IMR-90 (cell line): ENCODE measurements around the gene KDM2A. TPM values are rescaled to one million over a fixed set of nuclear protein-coding genes. Genes with fewer than 3 reads are reported as not detected.
A peak's percentile ranks its signal among the peaks of the same experiment; 100 is the strongest.

Experiments used
- ATAC-seq: fragments of 200-7000 bp; cut with Tn5 transposase; 2 replicates; pipeline ENCODE4 v1.9.1; 2020; ENCODE audit warnings: low read depth, mild to moderate bottlenecking, moderate library complexity
- BruUV-seq: library from RNA; stranded (reverse); fragments of 400-500 nt; replicated peaks from 2 replicates; lab custom pipeline; 2021; lab: Mats Ljungman, UMichigan
- CTCF ChIA-PET: fragments of 300-600 bp; formaldehyde crosslinking; extraction: SDS; loops from one replicate; lab custom pipeline; 2021; ENCODE audit warnings: antibody characterized with exemption; lab: Yijun Ruan, JAX
- POLR2A ChIA-PET: fragments of 300-600 bp; sonication (Branson Sonifier 250); formaldehyde crosslinking; loops from one replicate; lab custom pipeline; 2022; ENCODE audit warnings: antibody characterized with exemption; ENCODE audit not compliant: unreplicated experiment; lab: Charles Lee
- DNase-seq: peaks from one replicate; pipeline ENCODE4 v3.0.0; 2013
- H2AFZ ChIP-seq: replicated peaks from 2 replicates; pipeline ENCODE3; 2013; ENCODE audit warnings: low read length, mild to moderate bottlenecking; ENCODE audit not compliant: poor library complexity
- H2AK5ac ChIP-seq: 2 replicates; pipeline ENCODE4 v1.6.1; 2013; ENCODE audit warnings: low read depth, low read length, inconsistent platforms
- H2AK9ac ChIP-seq: replicated peaks from 2 replicates; pipeline ENCODE3; 2013; ENCODE audit warnings: mild to moderate bottlenecking, low read depth, low read length, moderate library complexity; ENCODE audit not compliant: poor library complexity
- H2BK120ac ChIP-seq: 2 replicates; pipeline ENCODE4 v1.6.1; 2013; ENCODE audit warnings: low read depth, low read length, inconsistent platforms
- H2BK15ac ChIP-seq: 3 replicates; pipeline ENCODE4 v1.6.1; 2013; ENCODE audit warnings: low read depth, low read length, inconsistent platforms
- H2BK20ac ChIP-seq: 2 replicates; pipeline ENCODE4 v1.6.1; 2013; ENCODE audit warnings: low read depth, mild to moderate bottlenecking, inconsistent platforms, low read length, moderate library complexity
- H2BK5ac ChIP-seq: 2 replicates; pipeline ENCODE4 v1.6.1; 2013; ENCODE audit warnings: mild to moderate bottlenecking, low read depth, low read length, inconsistent platforms; ENCODE audit not compliant: poor library complexity, severe bottlenecking
- H3K14ac ChIP-seq: replicated peaks from 2 replicates; pipeline ENCODE4 v1.6.1; 2013; ENCODE audit warnings: low read depth, low read length, inconsistent platforms
- H3K18ac ChIP-seq: 2 replicates; pipeline ENCODE4 v1.6.1; 2013; ENCODE audit warnings: low read depth, low read length, control low read depth
- H3K23ac ChIP-seq: 2 replicates; pipeline ENCODE4 v1.6.1; 2013; ENCODE audit warnings: low read depth, low read length, inconsistent platforms
- H3K27ac ChIP-seq: 2 replicates; pipeline ENCODE4 v1.5.1; 2013; ENCODE audit warnings: mild to moderate bottlenecking, control low read depth, low read length; ENCODE audit not compliant: insufficient read depth
- H3K27me3 ChIP-seq: 2 replicates; pipeline ENCODE4 v1.6.1; 2013; ENCODE audit warnings: low read length; ENCODE audit not compliant: control insufficient read depth, insufficient read depth
- H3K36me3 ChIP-seq: 2 replicates; pipeline ENCODE4 v1.6.1; 2013; ENCODE audit warnings: low read length, mixed read lengths; ENCODE audit not compliant: control insufficient read depth, insufficient read depth
- H3K4ac ChIP-seq: 2 replicates; pipeline ENCODE4 v1.6.1; 2013; ENCODE audit warnings: low read depth, low read length, inconsistent platforms
- H3K4me1 ChIP-seq: 2 replicates; pipeline ENCODE4 v1.6.1; 2013; ENCODE audit warnings: low read length, mixed read lengths; ENCODE audit not compliant: control insufficient read depth, insufficient read depth
- H3K4me2 ChIP-seq: 2 replicates; pipeline ENCODE4 v1.6.1; 2013; ENCODE audit warnings: low read depth, mild to moderate bottlenecking, control low read depth, low read length, moderate library complexity
- H3K4me3 ChIP-seq: 2 replicates; pipeline ENCODE4 v1.5.1; 2013; ENCODE audit warnings: low read depth, mild to moderate bottlenecking, control low read depth, low read length, moderate library complexity; ENCODE audit not compliant: insufficient read depth
- H3K56ac ChIP-seq: 2 replicates; pipeline ENCODE4 v1.6.1; 2013; ENCODE audit warnings: low read length, inconsistent platforms; ENCODE audit not compliant: insufficient read depth; ENCODE audit errors: extremely low read depth
- H3K79me1 ChIP-seq, 2 experiments: 2 replicates each; pipeline ENCODE4 v1.6.1; 2013; ENCODE audit warnings: low read length in 2 of 2, inconsistent platforms in 1 of 2, low read depth in 1 of 2
- H3K9ac ChIP-seq: 2 replicates; pipeline ENCODE4 v1.6.1; 2013; ENCODE audit warnings: low read depth, low read length, control low read depth
- H3K9me1 ChIP-seq: 2 replicates; pipeline ENCODE4 v1.6.1; 2013; ENCODE audit warnings: low read length, inconsistent platforms; ENCODE audit not compliant: insufficient read depth
- H3K9me3 ChIP-seq: 2 replicates; pipeline ENCODE4 v1.6.1; 2013; ENCODE audit warnings: low read length; ENCODE audit not compliant: control insufficient read depth, insufficient read depth
- H4K20me1 ChIP-seq: 2 replicates; pipeline ENCODE4 v1.6.1; 2013; ENCODE audit warnings: low read length, inconsistent platforms; ENCODE audit not compliant: insufficient read depth
- H4K5ac ChIP-seq: 2 replicates; pipeline ENCODE4 v1.6.1; 2013; ENCODE audit warnings: mild to moderate bottlenecking, low read depth, low read length, control low read depth
- H4K8ac ChIP-seq, 2 experiments: 2 replicates each; pipeline ENCODE4 v1.6.1; 2013; ENCODE audit warnings: low read depth in 2 of 2, low read length in 2 of 2, control low read depth in 1 of 2, inconsistent platforms in 1 of 2
- H4K91ac ChIP-seq: 2 replicates; pipeline ENCODE4 v1.6.1; 2013; ENCODE audit warnings: low read depth, low read length, inconsistent platforms; ENCODE audit not compliant: insufficient read depth
- BHLHE40 ChIP-seq: fragments of 150-350 bp; IDR thresholded peaks from 2 replicates; pipeline ENCODE4 v1.6.1; 2016; ENCODE audit warnings: mild to moderate bottlenecking, low read depth, low read length
- CTCF ChIP-seq: conservative IDR thresholded peaks from 2 replicates; pipeline ENCODE4 v1.5.1; 2012; ENCODE audit warnings: mild to moderate bottlenecking, low read depth, low read length, improper control_type of control experiment
- FOS ChIP-seq: fragments of 150-350 bp; IDR thresholded peaks from 2 replicates; pipeline ENCODE4 v1.6.1; 2016; ENCODE audit warnings: low read depth, low read length
- MAZ ChIP-seq: IDR thresholded peaks from 2 replicates; pipeline ENCODE4 v1.6.1; 2012; ENCODE audit warnings: low read depth, mild to moderate bottlenecking, low read length, improper control_type of control experiment, moderate library complexity, borderline replicate concordance
- MXI1 ChIP-seq: IDR thresholded peaks from 2 replicates; pipeline ENCODE4 v1.6.1; 2012; ENCODE audit warnings: low read depth, mild to moderate bottlenecking, low read length, moderate library complexity, borderline replicate concordance
- WGBS, 2 experiments: methylation state at CpG; one replicate each; pipeline versions ENCODE4 v1.1.5 to v1.1.7; 2013; ENCODE audit warnings: missing lambda C conversion rate in 2 of 2; ENCODE audit not compliant: insufficient read length in 1 of 2; ENCODE audit errors: extremely low coverage in 2 of 2; 5-methylcytosine and 5-hydroxymethylcytosine counted together
- dilution Hi-C: fragments of 300-500 bp; cut with HindIII; formaldehyde crosslinking; loops from one replicate; pipeline ENCODE4 v1.14.3; 2018; ENCODE audit warnings: low sequenced_read_pairs; ENCODE audit not compliant: unreplicated experiment
- in situ Hi-C: fragments of 300-500 bp; cut with MboI; formaldehyde crosslinking; loops from 3 replicates; pipeline ENCODE4 v1.14.3; 2019; ENCODE audit warnings: low sequenced_read_pairs, inconsistent platforms, mixed read lengths
- intact Hi-C: fragments of 100-400 bp; cut with micrococcal nuclease; formaldehyde crosslinking; loops from 2 replicates; pipeline ENCODE4 v1.10.0; 2022
- polyA plus RNA-seq, 3 experiments: library from polyadenylated mRNA; depleted of rRNA; stranded (reverse); fragments of >200 nt; gene quantifications; 2 replicates each; pipeline ENCODE4 v1.2.3, GENCODE V29; 2012; ENCODE audit warnings: low replicate concordance in 1 of 3
- total RNA-seq: library from RNA; depleted of rRNA; stranded (reverse); fragments of >200 nt; gene quantifications from 2 replicates; pipeline ENCODE4 v1.2.3, GENCODE V29; 2012

KDM2A gene
- total and polyA plus RNA-seq, 2 of the 4 experiments (the other 2 are of a cell fraction) = 26.7 to 42.6 TPM

GRCh38 chr11:67256477-67257135 lies 137.5 kb downstream of the KDM2A start:
- dilution Hi-C loops = no loop called here
- peaks cover 49% of the 10 kb centered on the region for H3K36me3 ChIP-seq

More at GRCh38 chr11:67256477-67257135, 137.5 kb downstream of the KDM2A start:
- no peak overlapping the region for H2BK120ac ChIP-seq
- peaks cover 18 to 21% of the 10 kb centered on the region in 2 experiments; a peak in 3 of 4 replicates for H3K79me1 ChIP-seq
- no peak overlapping the region for H2AK9ac ChIP-seq
- H2BK20ac ChIP-seq = no peak overlapping the region
- H3K56ac ChIP-seq = no peak overlapping the region
- H2AFZ ChIP-seq = no peak overlapping the region
- no peak overlapping the region for H3K4ac ChIP-seq
- H2BK5ac ChIP-seq = no peak overlapping the region
- in situ Hi-C loops (no loop called here), intact Hi-C loops (no loop called here)
- no peaks in the 10 kb centered on the region for H3K9me3 ChIP-seq
- ATAC-seq (no peak), DNase-seq (no peak)
- no peak overlapping the region for H4K8ac ChIP-seq
- POLR2A ChIA-PET = no interaction called here
- no peak overlapping the region for H3K14ac ChIP-seq
- no peak overlapping the region for H4K91ac ChIP-seq
- H3K27ac ChIP-seq = no peak overlapping the region
- BruUV-seq = TSS peak; percentile 56
- H3K23ac ChIP-seq = no peak overlapping the region
- H4K20me1 ChIP-seq = no peaks in the 10 kb centered on the region; the same call in 1 of the 2 replicates
- no peak overlapping the region for H3K9ac ChIP-seq
- no peak overlapping the region for H2AK5ac ChIP-seq
- no peak overlapping the region for H3K18ac ChIP-seq
- TF ChIP-seq MAZ (no peak), BHLHE40 (no peak), CTCF (no peak), FOS (no peak), MXI1 (no peak)
- no peaks in the 10 kb centered on the region for H3K27me3 ChIP-seq
- H3K4me1 ChIP-seq = peaks cover 2% of the 10 kb centered on the region; the same call in 1 of the 2 replicates
- no peak overlapping the region for H3K4me3 ChIP-seq
- H3K4me2 ChIP-seq = no peak overlapping the region
- H2BK15ac ChIP-seq = no peak overlapping the region
- no peak overlapping the region for H4K5ac ChIP-seq
- CTCF ChIA-PET = no interaction called here
- no CpG with 5 or more reads among the region's 5 CpGs for WGBS, 2 experiments
- H3K9me1 ChIP-seq = 0 out of 2 replicates have a peak, but pooled peaks cover 2% of the 10 kb centered on the region
